Measurements from ENCODE around the gene RIOK3. TPM values are rescaled to one million over a fixed set of nuclear protein-coding genes. Genes with fewer than 3 reads are reported as not detected.

The RIOK3 gene
- total and polyA plus RNA-seq, 7 donors: 38.2 to 206 (median 54.6) TPM

DNA sequence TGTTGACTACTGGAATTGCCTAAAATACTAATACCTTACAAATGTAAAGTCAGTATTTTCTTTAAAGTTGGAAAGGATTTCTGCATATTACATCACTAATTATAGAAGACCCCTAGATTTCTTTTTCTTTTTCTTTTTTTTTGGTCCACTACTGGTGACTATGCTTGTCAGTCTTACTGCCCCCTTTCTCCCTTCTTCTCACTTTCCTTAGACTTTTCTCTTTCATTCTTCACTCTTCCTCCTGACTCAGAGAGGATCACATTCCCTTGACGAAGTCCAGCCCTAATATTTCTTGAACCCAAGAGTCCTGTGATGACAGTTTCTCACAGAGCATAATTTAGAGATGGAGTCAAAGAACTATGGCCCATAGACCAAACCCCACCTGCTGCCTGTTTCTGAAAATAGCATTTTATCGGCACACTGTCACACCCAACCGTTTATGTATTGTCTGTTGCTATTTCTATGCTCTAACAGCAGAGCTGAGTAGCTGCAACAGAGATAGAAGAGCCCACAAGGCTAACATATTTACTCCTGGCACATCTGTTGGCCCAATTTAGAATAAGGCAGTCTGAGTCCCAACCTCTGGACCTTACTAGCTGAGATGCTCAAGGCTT, 40.6 kb upstream of the RIOK3 start:
- H3K4me1 ChIP-seq: no peaks in the 10 kb centered on the region
- H3K9me3 ChIP-seq: no peaks in the 10 kb centered on the region
- no peak for DNase-seq
- H3K27me3 ChIP-seq: no peaks in the 10 kb centered on the region
- 47 to 61% methylated on average over 3 of the region's 3 CpGs for WGBS, 2 donors
- H3K36me3 ChIP-seq: no peaks in the 10 kb centered on the region
- H3K4me3 ChIP-seq: no peak overlapping the region
- H3K27ac ChIP-seq: no peak overlapping the region
- TF ChIP-seq POLR2AphosphoS5 (IDR thresholded peaks at IDR 0.05) (no peak), POLR2A (IDR thresholded peaks at IDR 0.05) (no peak), EP300 (IDR thresholded peaks at IDR 0.05) (no peak)
- TF ChIP-seq, protein P1, sequence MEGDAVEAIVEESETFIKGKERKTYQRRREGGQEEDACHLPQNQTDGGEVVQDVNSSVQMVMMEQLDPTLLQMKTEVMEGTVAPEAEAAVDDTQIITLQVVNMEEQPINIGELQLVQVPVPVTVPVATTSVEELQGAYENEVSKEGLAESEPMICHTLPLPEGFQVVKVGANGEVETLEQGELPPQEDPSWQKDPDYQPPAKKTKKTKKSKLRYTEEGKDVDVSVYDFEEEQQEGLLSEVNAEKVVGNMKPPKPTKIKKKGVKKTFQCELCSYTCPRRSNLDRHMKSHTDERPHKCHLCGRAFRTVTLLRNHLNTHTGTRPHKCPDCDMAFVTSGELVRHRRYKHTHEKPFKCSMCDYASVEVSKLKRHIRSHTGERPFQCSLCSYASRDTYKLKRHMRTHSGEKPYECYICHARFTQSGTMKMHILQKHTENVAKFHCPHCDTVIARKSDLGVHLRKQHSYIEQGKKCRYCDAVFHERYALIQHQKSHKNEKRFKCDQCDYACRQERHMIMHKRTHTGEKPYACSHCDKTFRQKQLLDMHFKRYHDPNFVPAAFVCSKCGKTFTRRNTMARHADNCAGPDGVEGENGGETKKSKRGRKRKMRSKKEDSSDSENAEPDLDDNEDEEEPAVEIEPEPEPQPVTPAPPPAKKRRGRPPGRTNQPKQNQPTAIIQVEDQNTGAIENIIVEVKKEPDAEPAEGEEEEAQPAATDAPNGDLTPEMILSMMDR (IDR thresholded peaks at IDR 0.05): no peak
- intact Hi-C loops (cut with DNase I): loop anchor here (1.0 to 10.0 kb wide), 3 partner anchors 281 to 618 kb away; no protein-coding TSS in a partner anchor

DNA sequence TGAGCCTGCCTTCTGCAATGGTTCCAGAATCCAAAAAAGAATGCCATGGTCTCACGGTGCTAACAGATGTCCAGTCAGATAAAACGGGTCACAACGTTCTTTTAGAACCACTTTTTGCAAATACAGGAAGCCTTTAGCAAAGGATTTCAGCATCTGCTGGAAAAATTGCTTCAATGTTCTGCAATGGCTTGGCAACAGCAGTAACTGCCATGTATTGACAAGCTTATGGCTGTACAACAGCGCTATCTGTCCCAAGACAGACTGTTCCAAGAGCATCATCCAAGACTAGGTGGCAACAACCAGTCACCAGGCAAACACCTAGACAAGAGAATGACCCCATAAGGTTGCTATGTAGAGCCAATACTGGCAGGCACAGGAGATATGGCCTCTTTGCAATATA, 37.6 kb upstream of the RIOK3 start:
- Histone ChIP-seq H3K9me3 (no peaks in the 10 kb centered on the region), H3K4me1 (no peaks in the 10 kb centered on the region), H3K27ac (no peak overlapping the region), H3K27me3 (no peaks in the 10 kb centered on the region), H3K4me3 (no peak overlapping the region), H3K36me3 (no peaks in the 10 kb centered on the region)
- TF ChIP-seq POLR2A (IDR thresholded peaks at IDR 0.05): no peak
- no peak for TF ChIP-seq POLR2AphosphoS5 (IDR thresholded peaks at IDR 0.05)
- no peak for TF ChIP-seq EP300 (IDR thresholded peaks at IDR 0.05)
- TF ChIP-seq, protein P1 (IDR thresholded peaks at IDR 0.05): no peak
- DNase-seq: no peak
- 89 to 91% methylated on average over 4 of the region's 4 CpGs for WGBS, 2 donors
- intact Hi-C loops (cut with DNase I): loop anchor here (10.0 kb wide), 1 partner anchor 621 kb away; no protein-coding TSS in a partner anchor

DNA sequence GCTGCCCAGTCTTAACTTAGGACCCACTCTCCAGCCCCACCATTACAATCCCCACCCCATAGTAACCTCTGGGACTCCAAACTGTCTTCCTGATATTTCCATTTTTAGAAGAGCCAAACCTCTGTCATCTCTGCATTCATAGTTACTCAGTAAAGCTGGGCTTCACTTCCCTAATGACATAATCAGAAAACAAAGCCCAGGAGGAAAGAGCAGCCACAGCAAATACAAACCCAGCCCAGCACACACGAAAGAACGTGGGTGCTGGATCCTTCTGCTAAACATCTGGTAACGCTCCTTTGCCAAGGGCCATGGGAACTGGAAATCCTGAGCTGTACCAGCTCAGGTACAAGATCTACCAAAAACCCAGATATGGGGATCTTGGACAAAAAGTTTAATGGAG, 36.8 kb upstream of the RIOK3 start:
- WGBS, 2 donors: 75 to 88% methylated on average over 3 of the region's 3 CpGs
- Histone ChIP-seq H3K4me1 (no peaks in the 10 kb centered on the region), H3K9me3 (no peaks in the 10 kb centered on the region), H3K27me3 (no peaks in the 10 kb centered on the region), H3K27ac (no peak overlapping the region), H3K36me3 (no peaks in the 10 kb centered on the region), H3K4me3 (no peak overlapping the region)
- TF ChIP-seq POLR2A (IDR thresholded peaks at IDR 0.05) (no peak), POLR2AphosphoS5 (IDR thresholded peaks at IDR 0.05) (no peak)
- TF ChIP-seq, protein P1 (IDR thresholded peaks at IDR 0.05): no peak
- no peak for DNase-seq
- intact Hi-C loops (cut with DNase I): loop anchor here (10.0 kb wide), 1 partner anchor 621 kb away; no protein-coding TSS in a partner anchor

DNA sequence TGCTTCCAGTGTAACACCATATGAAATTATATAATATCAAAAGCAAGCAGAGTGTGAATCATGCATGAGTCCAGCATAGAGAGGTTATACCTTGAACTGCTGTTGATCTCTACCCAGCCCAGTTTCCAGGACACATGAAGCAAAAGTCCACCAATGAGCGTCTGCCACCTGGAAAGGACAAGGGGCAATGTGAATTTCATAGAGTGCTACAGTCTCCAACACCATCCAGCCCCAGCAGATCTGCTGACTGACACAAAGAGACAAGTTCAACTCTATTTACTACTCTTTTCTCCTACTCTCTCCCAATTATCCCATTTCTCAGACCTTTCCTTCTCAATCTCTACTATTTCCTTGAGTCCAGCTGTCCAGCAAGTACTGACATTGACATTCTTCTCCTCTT, 31.8 kb upstream of the RIOK3 start:
- no peak overlapping the region for H3K27ac ChIP-seq
- no peaks in the 10 kb centered on the region for H3K36me3 ChIP-seq
- no peaks in the 10 kb centered on the region for H3K4me1 ChIP-seq
- H3K27me3 ChIP-seq: no peaks in the 10 kb centered on the region
- WGBS, 2 donors: 57 to 88% methylated on average over 1 of the region's 1 CpG
- H3K9me3 ChIP-seq: no peaks in the 10 kb centered on the region
- intact Hi-C loops (cut with DNase I): no loop called here
- no peak overlapping the region for H3K4me3 ChIP-seq
- DNase-seq: no peak
- TF ChIP-seq, protein P1 (IDR thresholded peaks at IDR 0.05): no peak
- no peak for TF ChIP-seq POLR2AphosphoS5 (IDR thresholded peaks at IDR 0.05)
- no peak for TF ChIP-seq EP300 (IDR thresholded peaks at IDR 0.05)
- no peak for TF ChIP-seq POLR2A (IDR thresholded peaks at IDR 0.05)
